ENCODE data around the gene FHAD1. TPM values are rescaled to one million over a fixed set of nuclear protein-coding genes. Genes with fewer than 3 reads are reported as not detected.
"Not testable (repeated sequence)": the region's sequence is repeated elsewhere in the genome, so short reads cannot be mapped to it uniquely, and the experiment has no call there.

FHAD1 gene
- total RNA-seq, 1 donor from 2014 or later, result not detected

GRCh38 chr1:15386164-15386749, 139.2 kb downstream of the FHAD1 start:
- DNase-seq, result no peak
- Mint-ChIP-seq H3K4me3 (ENCODE audit: unreplicated experiment) (no peak overlapping the region), H3K4me1 (ENCODE audit: low read depth, unreplicated experiment) (peaks cover 21% of the 10 kb centered on the region), H3K27ac (ENCODE audit: unreplicated experiment) (no peak overlapping the region), H3K9me3 (ENCODE audit: unreplicated experiment) (peaks cover 2% of the 10 kb centered on the region), H3K36me3 (ENCODE audit: unreplicated experiment) (peaks cover 5% of the 10 kb centered on the region), H3K27me3 (ENCODE audit: unreplicated experiment) (peaks cover 14% of the 10 kb centered on the region)
- TF ChIP-seq CTCF (IDR thresholded peaks at IDR 0.05; ENCODE audit: partially characterized antibody, unreplicated experiment), result no peak

- DNase-seq, result no peak
- Mint-ChIP-seq H3K27ac (ENCODE audit: unreplicated experiment) (no peak overlapping the region), H3K4me1 (ENCODE audit: low read depth, unreplicated experiment) (peaks cover 19% of the 10 kb centered on the region), H3K27me3 (ENCODE audit: unreplicated experiment) (peaks cover 6% of the 10 kb centered on the region), H3K9me3 (ENCODE audit: unreplicated experiment) (peaks cover 2% of the 10 kb centered on the region), H3K4me3 (ENCODE audit: unreplicated experiment) (no peak overlapping the region), H3K36me3 (ENCODE audit: unreplicated experiment) (no peaks in the 10 kb centered on the region)
- TF ChIP-seq CTCF (IDR thresholded peaks at IDR 0.05; ENCODE audit: partially characterized antibody, unreplicated experiment), result no peak
Measured at GRCh38 chr1:15388201-15388880, 141.3 kb downstream of the FHAD1 start.

- not testable (repeated sequence) for H3K9me3 Mint-ChIP-seq (ENCODE audit: unreplicated experiment); H3K4me1 Mint-ChIP-seq (ENCODE audit: low read depth, unreplicated experiment); DNase-seq; H3K27me3 Mint-ChIP-seq (ENCODE audit: unreplicated experiment); H3K4me3 Mint-ChIP-seq (ENCODE audit: unreplicated experiment); H3K36me3 Mint-ChIP-seq (ENCODE audit: unreplicated experiment); H3K27ac Mint-ChIP-seq (ENCODE audit: unreplicated experiment)
Measured at GRCh38 chr1:15389828-15390227, 142.8 kb downstream of the FHAD1 start.

GRCh38 chr1:15390667-15391066, 143.6 kb downstream of the FHAD1 start:
- H3K27me3 Mint-ChIP-seq (ENCODE audit: unreplicated experiment), result peaks cover 3% of the 10 kb centered on the region

GRCh38 chr1:15391366-15391765, 144.3 kb downstream of the FHAD1 start:
- no peak overlapping the region for H3K27ac Mint-ChIP-seq (ENCODE audit: unreplicated experiment)
- TF ChIP-seq CTCF (IDR thresholded peaks at IDR 0.05; ENCODE audit: partially characterized antibody, unreplicated experiment), result no peak
- no peak for DNase-seq
- H3K9me3 Mint-ChIP-seq (ENCODE audit: unreplicated experiment), result peaks cover 2% of the 10 kb centered on the region
- H3K27me3 Mint-ChIP-seq (ENCODE audit: unreplicated experiment), result peaks cover 3% of the 10 kb centered on the region
- no peak overlapping the region for H3K4me3 Mint-ChIP-seq (ENCODE audit: unreplicated experiment)
- no peaks in the 10 kb centered on the region for H3K36me3 Mint-ChIP-seq (ENCODE audit: unreplicated experiment)
- peaks cover 5% of the 10 kb centered on the region for H3K4me1 Mint-ChIP-seq (ENCODE audit: low read depth, unreplicated experiment)

More at GRCh38 chr1:15390667-15391066, 143.6 kb downstream of the FHAD1 start:
- Mint-ChIP-seq H3K9me3 (ENCODE audit: unreplicated experiment) (peaks cover 2% of the 10 kb centered on the region), H3K4me1 (ENCODE audit: low read depth, unreplicated experiment) (peaks cover 5% of the 10 kb centered on the region), H3K36me3 (ENCODE audit: unreplicated experiment) (no peaks in the 10 kb centered on the region), H3K4me3 (ENCODE audit: unreplicated experiment) (no peak overlapping the region), H3K27ac (ENCODE audit: unreplicated experiment) (no peak overlapping the region)
- DNase-seq, result no peak
- TF ChIP-seq CTCF (IDR thresholded peaks at IDR 0.05; ENCODE audit: partially characterized antibody, unreplicated experiment), result no peak

Data from glutamatergic neuron (in vitro differentiated cells).